GM12864 (cell line): ENCODE results near the gene KRTAP4-5.
"Not testable (repeated sequence)": the region's sequence is repeated elsewhere in the genome, so short reads cannot be mapped to it uniquely, and the experiment has no call there.

ENCODE experiments used
- DNase-seq: peaks from one replicate; pipeline ENCODE4 v3.0.0-alpha.2; 2011; ENCODE audit warnings: low read depth
- H3K4me3 ChIP-seq: 2 replicates; pipeline ENCODE4 v1.5.1; 2011; ENCODE audit warnings: mild to moderate bottlenecking, low read depth, low read length, control low read depth
- TF ChIP-seq, protein P1 (sequence below): IDR thresholded peaks from 2 replicates; pipeline ENCODE4 v1.5.1; 2011; ENCODE audit warnings: low read depth, mild to moderate bottlenecking, moderate library complexity, low read length, control low read depth, inconsistent platforms; ENCODE audit errors: missing control alignments

KRTAP4-5 gene

DNA sequence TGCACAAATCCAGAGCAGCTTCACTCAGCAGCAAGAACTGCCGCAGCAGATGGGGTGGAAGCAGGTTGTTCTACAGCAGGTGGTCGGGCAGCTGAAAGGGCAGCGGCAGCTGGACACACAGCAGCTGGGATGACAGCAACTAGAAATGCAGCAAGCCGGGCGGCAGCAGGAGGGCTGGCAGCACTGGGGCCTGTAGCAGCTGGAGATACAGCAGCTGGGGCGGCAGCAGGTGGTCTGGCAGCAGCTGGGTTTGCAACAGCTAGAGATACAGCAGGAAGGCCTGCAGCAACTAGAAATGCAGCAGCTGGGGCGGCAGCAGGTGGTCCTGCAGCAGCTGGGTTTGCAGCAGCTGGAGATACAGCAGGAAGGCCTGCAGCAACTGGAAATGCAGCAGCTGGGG is 17.9 kb upstream of the KRTAP4-5 start:
- H3K4me3 ChIP-seq, result no peak overlapping the region
- TF ChIP-seq, protein P1, sequence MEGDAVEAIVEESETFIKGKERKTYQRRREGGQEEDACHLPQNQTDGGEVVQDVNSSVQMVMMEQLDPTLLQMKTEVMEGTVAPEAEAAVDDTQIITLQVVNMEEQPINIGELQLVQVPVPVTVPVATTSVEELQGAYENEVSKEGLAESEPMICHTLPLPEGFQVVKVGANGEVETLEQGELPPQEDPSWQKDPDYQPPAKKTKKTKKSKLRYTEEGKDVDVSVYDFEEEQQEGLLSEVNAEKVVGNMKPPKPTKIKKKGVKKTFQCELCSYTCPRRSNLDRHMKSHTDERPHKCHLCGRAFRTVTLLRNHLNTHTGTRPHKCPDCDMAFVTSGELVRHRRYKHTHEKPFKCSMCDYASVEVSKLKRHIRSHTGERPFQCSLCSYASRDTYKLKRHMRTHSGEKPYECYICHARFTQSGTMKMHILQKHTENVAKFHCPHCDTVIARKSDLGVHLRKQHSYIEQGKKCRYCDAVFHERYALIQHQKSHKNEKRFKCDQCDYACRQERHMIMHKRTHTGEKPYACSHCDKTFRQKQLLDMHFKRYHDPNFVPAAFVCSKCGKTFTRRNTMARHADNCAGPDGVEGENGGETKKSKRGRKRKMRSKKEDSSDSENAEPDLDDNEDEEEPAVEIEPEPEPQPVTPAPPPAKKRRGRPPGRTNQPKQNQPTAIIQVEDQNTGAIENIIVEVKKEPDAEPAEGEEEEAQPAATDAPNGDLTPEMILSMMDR, result no peak
- DNase-seq, result no peak

GRCh38 chr17:41163828-41164227 is 14.2 kb upstream of the KRTAP4-5 start:
- TF ChIP-seq, protein P1, result no peak
- H3K4me3 ChIP-seq, result no peak overlapping the region
- DNase-seq, result no peak

DNA sequence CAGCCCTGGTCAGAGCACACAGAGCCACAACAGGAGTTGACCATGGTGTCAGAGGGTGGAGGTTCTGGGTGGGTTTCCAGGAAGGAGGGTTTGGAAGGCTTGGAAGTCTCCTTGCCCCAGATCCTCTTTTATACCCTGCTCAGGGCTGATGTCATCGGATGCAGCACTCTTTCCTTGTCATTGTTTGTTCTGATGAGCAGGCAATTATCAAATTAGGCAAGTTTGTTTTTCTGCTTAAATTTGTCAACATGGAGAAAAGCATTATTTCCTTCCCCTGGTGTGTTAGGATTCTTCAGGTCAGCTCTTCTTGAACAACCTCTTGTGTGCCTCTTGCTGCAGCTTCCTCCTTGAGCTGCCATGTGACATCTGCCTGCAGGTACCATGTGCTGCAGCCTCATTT is 11.0 kb upstream of the KRTAP4-5 start, which contains the start of gene KRTAP4-4:
Gene KRTAP4-4, minus strand, starts transcription at position 101 of the 400 bp plus-strand sequence. Its CDS starts 57 bp downstream, at position 44.
- no peak for DNase-seq
- TF ChIP-seq, protein P1, result no peak
- H3K4me3 ChIP-seq, result no peak within 1 kb of the TSS

DNA sequence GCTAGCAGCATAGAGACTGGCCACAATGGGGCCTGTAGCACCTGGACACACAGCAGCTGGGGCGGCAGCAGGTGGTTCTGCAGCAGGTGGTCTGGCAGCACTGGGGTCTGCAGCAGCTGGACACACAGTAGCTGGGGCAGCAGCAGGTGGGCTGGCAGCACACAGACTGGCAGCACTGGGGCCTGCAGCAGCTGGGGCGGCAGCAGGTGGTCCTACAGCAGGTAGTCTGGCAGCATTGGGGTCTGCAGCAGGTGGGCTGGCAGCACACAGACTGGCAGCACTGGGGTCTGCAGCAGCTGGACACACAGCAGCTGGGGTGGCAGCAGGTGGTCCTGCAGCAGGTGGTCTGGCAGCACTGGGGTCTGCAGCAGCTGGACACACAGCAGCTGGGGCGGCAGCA is 10.6 kb upstream of the KRTAP4-5 start:
- not testable (repeated sequence) for DNase-seq, H3K4me3 ChIP-seq

- H3K4me3 ChIP-seq, result no peak overlapping the region
- TF ChIP-seq, protein P1, result no peak
- no peak for DNase-seq
Observed at GRCh38 chr17:41153856-41154255, 4.2 kb upstream of the KRTAP4-5 start.

GRCh38 chr17:41151525-41151924 is 1.9 kb upstream of the KRTAP4-5 start:
- no peak for DNase-seq
- TF ChIP-seq, protein P1, result no peak
- no peak overlapping the region for H3K4me3 ChIP-seq

DNA sequence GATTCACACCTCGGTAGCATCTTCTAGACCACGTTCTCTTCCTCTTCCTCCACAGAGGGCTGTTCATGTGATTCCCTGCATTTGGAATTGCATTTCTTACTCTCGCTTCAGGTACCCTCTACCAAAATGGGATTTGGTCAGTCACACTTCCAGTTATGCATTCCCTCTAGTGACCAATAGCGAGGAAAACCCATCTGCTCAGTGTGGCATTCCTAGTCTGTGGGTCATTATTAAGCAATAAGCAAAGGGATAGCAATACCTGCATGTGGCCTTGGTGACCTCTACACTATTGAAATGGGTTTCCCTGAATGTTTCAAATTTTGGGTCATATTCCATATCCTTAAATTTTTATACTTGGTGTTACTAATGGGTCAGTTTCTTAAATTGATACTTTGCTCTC is 401 bp upstream of the KRTAP4-5 start:
- H3K4me3 ChIP-seq, result no peak overlapping the region
- TF ChIP-seq, protein P1, result no peak
- DNase-seq, result no peak

DNA sequence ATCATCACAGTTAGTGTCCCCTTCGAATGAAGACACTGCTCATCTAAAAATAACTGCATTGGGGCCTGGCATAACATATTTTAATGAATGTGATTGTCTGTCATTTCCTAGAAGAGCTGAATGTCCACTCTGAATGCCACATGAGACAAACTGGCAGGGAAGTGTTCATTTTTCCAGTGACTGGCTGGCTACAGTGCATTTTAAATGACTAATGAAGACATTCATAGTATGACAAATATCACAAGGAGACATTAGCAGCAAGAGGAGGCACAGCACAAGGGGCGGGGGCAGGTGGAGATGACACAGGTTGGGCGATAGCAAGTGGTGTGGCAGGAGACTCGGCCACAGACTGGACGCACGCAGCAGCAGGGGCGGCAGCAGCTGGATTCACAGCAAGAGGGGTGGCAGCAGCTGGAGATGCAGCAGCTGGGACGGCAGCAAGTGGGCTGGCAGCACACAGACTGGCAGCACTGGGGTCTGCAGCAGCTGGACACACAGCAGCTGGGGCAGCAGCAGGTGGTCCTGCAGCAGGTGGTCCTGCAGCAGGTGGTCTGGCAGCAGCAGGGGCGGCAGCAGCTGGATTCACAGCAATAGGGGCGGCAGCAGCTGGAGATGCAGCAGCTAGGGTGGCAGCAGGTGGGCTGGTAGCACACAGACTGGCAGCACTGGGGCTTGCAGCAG is 514 bp downstream of the KRTAP4-5 start:
- not testable (repeated sequence) for DNase-seq, H3K4me3 ChIP-seq
